Retina (tissue), 1 donor: ENCODE data around the gene PPT1.

Source experiments
- DNase-seq: peaks from one replicate; pipeline ENCODE4 v3.0.0-alpha.2; 2016

The PPT1 gene

DNA sequence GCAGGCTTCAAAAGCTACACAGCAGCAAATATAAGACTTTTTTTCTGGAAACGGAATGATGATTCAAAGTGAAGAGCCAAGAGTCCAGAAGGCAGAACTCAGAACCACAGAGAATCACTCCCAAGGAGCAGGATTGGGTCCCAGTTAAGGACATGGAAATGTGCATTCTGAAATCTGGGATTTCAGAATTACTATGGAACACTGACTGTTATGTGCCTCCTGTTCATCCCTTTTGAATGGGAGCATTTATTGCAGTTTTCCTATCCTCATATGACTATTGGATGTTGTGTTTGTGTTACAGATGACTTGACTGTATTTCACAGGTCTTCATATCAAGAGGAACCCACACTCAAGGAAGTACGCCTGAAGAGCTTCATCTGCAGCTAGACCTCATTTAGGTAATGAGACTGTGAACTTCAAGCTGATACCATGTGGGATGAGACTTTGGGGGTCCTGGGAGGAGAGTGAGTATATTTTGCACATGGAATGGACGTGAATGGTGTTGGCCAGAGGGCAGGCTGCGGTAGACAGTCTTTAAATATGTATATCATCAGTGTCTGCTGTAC, 73.6 kb downstream of the PPT1 start:
- DNase-seq, result no peak
